Measurements from ENCODE around the gene TTYH2.
"Not testable (repeated sequence)": the region's sequence is repeated elsewhere in the genome, so short reads cannot be mapped to it uniquely, and the experiment has no call there.

The TTYH2 gene

DNA sequence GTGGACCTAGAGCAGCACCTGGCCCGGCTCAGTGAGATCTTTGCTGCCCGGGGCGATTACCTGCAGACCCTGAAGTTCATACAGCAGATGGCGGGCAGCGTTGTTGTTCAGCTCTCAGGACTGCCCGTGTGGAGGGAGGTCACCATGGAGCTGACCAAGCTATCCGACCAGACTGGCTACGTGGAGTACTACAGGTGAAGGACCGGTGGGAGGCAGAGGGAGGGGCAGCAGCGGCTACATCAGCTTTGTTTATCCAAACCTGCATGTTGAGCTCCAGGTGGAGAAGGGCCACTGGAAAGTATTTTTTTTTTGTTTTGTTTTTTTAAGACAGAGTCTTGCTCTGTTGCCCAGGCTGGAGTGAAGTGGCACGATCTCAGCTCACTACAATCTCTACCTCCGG, 23.9 kb downstream of the TTYH2 start:
- no peak for DNase-seq

DNA sequence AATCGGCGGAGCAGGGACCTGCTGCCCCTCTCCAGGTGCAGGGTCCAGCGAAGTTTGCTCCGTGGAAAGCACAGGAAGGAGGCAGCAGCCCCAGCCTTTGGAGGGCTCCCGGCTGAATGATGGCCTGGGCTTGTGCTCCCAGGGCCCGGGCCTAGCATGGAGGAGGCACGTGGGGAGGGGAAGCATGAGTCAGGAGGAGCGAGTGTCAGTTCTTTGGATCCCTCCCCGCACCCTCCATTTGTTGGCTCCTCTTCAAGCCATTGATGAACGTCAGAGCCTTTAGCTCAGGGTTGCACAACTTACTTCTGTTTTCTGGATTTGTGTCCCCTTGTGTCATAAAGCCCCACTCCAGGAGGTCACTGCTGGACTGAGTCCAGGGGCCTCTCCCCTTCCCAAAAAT, 25.8 kb downstream of the TTYH2 start:
- no peak for DNase-seq

DNA sequence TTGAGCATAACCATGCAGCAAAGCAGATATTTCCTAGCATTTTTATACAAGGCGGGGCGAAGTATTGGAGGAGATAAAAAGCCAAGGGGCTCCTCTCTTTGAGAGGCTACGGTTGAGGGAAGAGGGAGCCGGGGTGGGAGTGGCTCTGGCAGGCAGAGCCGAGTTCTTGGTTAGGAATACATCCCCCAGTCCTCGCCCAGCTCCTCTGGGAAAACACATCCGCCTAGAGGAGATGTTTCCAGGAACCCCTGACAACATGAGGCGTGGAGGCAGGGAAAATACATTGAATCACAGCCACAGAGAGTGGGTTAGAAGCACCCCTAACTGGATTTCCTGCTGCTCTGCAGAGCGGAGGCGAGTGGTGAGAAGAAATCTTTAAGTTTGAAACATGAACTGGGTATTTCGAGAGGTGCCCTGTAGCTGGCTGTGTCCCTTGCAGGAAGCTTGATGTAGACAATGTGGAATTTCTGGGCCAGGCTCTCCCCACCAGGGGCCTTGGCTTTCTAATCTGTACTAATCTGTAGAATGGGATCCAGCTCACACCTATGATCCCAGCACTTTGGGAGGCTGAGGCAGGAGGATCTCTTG, 27.3 kb downstream of the TTYH2 start:
- no peak for DNase-seq

DNA sequence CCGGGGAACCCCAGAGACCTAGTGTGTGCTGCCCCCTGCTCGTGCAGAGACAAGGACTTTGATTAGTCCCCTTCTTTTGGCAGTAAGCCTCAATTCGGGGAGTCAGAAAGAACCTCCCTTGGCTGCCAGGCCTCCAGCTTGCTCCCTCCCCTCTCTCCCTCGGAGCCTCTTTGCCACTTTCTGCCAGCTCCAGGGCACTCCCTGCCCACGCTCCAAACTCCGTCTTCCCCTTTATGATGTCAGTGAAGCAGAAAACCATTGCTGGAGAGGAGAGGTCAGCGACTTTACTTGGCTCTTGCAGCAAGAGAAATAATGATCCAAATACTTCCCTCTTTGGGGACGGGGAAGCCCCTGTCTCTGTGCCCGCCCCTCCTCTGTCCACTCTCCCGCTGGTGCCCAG, 28.1 kb downstream of the TTYH2 start:
- DNase-seq: no peak

DNA sequence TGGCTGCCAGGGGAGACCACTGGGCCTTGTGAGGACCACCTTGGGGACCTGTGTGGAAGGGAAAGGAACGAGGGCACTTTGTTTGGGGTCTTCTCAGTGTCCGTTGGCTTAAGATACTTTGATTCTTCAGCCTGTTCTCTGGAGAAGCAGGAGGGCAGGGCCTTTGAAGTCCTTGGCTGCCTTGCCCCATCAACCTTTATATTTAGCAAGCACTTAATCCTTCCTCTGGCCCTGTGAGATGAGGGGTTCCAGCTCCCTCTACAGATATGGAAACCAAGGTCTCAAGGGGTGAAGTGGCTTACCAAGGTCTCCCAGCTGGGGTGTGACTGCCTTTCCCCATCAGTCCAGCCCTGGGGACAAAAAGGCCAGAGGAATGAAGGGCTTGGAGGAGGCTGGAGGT, 28.5 kb downstream of the TTYH2 start:
- no peak for DNase-seq

DNA sequence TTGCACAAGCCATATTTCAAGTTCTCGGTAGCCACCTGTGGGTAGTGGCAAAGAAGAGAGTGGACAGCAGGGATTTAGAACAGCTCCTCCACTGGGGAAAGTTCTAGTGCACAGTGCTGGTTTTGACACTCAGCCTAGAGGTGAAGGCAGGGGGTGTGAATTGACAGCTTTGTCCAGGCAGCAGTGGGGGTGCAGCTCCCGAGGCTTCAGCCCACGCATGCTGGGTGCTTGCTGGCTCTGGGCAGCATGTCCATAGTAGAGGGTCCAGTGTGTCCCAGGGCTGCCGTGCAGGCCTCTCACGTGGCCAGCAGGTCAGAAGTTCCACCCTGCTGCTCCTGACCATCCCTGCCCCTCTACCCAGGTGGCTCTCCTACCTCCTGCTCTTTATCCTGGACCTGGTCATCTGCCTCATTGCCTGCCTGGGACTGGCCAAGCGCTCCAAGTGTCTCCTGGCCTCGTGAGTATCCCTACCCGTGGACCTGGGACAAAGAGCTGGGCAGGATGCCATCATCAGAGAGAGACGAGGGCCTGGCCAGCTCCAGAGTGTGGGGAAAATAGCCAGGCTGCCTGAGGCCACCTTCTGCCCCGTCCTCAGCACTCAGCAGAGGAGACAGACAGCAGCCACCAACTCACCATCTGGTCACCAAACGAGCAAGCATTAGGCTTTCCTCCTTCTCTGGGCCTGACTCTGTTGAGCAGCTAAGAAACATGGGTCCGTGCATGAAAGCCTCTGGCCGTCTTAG, 29.8 kb downstream of the TTYH2 start:
- no peak for DNase-seq

DNA sequence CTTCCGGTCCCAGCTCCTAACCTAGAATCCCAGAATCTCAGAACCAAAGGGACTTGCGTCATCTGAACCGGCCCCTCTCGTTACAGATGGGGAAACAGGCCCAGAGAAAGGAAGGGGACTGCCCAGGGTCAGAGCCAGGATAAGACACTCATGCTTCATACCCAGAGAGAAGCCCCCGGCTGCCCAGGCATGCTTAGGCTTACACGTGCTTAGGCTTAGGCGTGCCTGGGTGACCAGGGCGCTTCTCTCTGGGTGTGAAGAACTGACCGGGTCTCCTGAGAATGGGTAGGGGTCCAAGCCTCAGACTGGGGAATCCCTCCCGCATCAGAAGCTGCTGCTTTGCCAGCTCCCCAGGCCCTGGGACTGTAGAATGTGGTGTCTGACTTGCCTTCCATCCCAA, 30.8 kb downstream of the TTYH2 start:
- no peak for DNase-seq

DNA sequence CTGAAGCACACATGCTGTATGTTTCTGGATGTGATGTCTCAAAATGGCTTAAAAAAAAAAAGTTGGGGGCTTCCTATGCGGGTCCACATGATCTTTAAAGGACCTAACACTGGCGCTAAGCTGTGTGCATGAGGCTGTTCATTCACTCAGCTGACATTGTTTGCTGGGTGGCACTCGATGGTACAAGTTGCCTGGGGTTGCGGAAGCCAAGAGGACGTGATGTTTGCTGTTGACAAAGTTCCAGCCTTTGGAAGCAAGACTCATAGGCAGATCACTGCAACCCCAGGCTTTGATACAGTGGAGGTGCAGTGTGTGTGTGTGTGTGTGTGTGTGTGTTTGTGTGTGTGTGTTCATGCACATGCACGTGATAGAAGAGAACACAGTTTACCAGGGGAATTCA, 31.2 kb downstream of the TTYH2 start:
- no peak for DNase-seq

DNA sequence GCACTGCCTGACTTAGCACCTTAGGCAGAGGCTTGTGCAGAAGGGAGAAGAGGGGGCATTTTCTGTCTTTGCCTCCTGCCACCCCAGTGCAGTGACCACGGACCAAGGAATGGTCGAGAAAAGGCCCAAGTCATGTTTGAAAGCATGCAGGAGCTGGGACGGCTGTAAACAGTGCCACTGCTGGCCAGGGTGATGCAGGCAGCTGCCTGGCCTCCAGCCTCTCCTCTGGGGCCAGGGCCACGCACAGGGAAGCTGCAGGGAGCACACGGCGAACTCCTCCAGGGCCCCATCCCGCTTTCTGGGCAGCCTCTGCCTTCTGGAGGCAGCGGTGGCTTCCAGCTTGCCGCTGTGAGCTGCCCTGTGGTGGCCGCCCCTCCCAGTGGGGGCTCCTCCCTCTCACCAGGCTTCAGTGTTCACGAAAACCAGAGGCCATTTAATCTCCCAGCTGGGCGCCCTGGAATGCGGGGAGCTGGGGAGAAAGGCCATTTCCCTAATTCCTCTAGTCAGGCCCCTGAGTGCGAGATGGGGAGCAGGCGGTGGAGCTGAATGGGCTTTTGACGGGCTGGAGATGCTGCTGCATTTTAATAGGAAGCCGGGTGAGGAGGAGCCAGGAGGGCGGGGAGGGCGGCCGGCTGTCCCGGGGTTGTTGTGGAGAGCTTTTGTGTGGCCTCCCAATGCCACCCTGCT, 31.9 kb downstream of the TTYH2 start:
- no peak for DNase-seq

DNA sequence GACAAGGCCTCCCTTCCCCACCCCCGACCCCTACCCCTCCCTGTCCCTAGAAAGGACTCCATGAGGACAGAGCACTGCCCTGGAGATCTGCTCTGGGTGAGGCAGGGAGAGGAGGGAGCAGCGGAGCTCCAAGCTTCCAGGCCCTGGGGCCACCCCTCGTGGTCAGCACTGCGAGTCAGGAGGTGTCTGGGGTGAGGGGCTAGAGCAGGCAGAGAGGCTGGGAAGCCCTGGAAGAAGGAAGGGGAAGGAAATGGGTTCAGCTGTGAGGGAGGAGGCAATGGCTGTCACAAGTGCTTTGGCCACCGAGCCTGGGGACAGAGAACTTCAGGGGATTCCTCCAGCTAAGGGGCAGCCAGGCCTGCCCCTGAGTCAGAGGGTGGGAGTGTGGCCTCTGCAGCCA, 32.5 kb downstream of the TTYH2 start:
- no peak for DNase-seq

DNA sequence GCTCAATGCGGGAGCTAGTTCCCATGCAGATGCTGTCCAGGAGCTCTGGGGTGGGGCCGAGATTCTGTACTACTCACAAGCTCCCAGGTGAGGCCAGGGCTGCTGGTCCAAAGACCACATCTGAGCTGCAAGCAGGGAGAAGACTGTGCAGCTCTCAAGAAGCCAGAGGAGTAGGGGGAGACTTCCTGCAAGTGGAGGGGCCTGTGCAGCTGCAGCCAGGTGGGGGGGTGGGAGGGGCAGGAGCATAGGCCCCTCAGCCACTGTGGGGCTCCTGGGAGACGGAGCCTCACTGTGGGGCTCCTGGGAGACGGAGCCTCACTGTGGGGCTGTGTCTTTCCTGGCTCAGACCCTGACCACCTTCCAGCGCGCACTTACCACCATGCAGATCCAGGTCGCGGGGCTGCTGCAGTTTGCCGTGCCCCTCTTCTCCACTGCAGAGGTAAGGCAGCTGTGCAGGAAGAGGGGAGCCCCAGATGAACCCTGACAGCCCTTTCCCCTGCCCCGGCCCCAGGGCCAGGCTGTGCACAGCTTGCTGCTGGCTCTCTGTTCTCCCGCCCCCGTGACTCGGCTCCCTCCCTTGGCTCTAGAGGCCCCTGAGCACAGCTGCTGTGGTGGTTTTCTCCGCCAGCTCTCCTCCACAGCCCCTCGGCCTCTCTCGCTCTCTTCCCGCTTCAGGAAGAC, 36.4 kb downstream of the TTYH2 start:
- no peak for DNase-seq

DNA sequence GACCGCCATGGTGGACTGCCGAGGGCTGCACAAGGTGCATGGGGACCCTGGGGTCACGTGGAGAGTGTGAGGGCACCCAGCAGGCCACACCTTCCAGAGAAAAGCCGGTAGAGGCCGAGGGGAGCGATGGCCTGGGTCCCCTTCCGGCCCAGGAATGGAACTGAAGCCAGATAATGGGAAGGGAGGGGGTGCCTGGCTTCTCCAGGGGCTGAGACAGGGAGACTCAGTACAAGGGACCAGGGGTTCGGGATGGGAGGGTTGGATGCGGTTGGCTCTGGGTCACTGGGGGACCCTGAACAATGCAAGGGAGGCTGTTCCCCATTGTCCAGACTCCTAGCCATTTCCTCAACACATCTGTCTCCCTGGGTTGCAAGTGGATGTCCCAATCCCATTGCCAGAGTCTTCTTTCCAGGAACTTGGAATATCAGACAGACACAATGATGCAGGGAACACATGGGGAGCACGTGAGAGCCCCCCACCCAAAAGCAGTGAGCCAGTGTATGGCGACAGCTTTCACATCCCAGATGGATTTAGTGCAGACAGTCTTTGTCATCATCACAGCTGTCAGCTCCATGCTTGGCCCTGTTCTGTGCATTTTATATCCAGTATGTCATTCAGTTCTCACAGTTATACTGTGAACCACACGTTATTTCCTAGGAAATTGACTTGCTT, 37.1 kb downstream of the TTYH2 start:
- DNase-seq: no peak

DNA sequence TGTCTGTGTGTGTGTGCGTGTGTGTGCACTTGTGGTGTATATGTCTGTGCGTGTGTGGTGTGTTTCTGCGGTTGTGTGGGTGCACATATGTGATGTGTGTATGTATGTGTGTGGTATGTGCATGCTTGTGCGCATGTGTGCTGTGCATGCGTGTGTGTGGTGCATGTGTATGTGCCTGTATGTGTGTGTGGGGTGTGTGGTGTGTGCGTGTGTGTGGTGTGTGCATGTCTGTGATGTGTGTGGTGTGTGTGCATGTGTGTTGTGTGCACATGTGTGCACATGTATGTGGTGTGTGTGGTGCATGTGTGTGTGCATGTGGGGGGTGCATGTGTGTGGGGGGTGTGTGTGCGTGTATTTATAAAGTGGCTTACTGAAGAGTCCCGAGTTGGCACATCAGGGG, 37.7 kb downstream of the TTYH2 start:
- DNase-seq: no peak

DNA sequence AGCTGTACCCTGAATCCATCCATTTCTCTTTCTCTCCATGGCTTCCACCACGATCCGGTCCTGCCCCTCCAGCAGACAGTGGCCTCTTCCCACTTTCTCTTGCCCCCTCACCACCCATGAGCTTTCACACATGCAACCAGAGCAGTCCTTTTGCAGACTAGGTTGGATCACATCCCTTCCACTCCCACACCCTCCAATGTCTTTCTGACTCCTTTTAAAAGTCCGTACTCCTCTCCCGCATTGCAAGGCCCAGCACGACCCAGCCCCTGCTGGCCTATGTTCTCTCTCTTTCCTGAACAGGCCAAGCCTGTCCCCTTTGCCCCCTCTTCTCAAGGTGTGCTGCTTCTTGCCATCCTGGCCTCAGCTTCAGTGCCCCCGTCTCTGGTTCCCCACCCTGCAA, 38.2 kb downstream of the TTYH2 start:
- DNase-seq: no peak

DNA sequence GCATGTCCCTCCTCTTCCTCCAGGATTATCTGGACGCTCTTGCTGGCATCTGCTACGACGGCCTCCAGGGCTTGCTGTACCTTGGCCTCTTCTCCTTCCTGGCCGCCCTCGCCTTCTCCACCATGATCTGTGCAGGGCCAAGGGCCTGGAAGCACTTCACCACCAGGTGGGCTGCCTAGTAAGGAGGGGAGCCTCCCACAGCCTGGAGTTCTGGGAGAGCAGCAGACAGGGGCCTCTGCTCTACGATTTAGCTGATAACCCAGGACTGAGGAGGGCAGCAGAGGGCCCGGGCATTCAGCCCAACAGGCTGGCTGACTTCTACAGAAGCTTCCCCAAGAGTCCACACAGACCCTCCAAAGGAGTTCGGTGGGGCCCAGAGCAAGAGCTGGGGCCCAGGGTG, 38.8 kb downstream of the TTYH2 start:
- DNase-seq: no peak

DNA sequence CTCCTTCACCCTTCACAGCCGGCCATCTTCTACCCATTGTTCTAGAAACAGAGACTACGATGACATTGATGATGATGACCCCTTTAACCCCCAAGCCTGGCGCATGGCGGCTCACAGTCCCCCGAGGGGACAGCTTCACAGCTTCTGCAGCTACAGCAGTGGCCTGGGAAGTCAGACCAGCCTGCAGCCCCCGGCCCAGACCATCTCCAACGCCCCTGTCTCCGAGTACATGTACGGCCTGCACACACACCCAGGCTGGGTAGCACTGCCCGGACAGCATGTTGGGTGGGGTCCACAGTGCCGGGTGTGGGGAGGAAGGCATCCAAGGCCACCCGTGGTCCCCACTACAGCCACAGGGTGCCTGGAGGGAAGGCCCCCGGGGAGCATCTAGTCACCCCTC, 39.7 kb downstream of the TTYH2 start:
- no peak for DNase-seq

DNA sequence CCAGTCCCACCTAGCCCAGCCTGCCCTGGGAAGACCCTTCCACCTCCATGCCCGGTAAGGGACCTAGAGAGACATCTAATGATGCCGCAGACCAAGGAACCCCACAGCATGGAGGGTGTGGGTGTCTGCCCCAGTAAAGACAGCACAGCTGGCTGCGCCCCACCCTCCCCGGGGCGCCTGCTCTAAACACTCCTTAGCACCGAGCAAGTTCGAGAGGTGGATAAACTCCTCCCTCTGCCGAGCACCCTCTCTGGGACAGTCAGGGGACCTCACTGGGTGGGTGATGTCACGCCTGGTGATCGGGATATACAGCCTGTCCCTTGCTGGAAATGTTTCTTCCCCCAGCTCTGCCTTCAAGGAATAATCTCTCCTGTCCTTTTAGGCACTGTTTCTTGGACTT, 43.9 kb downstream of the TTYH2 start:
- DNase-seq: no peak

DNA sequence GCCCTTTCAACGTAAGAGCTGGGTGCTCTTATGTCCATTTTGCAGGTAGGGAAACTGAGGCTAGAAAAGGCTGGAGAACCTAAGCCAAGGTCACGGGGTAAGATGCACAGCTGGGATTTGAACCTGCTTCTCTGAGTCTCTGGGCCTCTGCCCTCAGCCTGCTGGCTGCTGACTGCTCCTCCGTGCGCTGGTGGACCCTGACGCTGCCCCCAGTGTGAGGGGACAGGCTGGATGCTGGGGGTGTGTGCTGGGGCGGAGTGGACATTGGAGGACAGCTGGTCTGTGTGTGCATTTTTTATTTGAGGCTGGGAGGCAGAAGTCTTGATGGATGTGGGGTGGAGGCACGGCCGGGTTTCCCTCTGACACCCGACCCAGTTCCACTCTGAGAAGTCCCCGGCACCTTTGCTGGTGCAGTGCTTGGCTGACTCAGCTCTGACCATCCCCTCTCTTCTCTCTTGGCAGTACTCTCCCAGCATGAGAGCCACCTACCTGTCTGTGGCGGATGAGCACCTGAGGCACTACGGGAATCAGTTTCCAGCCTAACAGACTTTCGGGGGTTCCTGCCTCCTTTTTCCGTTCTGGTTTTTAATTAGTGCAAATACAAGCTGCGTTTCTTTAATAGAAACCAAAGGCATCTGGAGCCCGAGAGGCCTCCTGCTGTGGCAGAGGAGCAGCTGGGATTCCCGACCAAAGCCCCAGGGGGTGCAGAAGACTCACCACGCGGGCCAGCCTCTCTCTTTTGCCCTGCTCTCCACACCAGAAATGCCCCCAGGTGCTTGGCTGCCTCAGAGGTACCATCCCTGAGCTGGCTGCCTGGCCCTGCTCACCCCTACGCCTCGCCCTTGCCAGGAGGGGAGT, 46.5 kb downstream of the TTYH2 start:
- no peak for DNase-seq

DNA sequence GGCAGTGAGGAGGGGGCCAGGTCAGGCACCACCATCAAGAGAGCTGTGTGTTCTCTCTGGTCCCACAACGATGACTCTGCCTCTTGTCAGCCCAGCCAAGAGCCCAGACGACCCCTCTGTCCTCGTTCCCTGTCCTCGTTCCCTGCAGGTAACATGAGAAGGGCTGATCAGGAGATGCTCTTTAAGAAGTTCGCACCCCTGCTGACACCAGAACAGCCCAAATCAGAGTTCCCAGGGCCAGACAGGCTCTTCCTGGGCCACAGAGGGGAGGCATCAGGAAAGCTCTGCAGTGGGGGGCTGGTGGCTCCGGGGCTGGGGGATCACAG, 47.1 kb downstream of the TTYH2 start:
- no peak for DNase-seq

DNA sequence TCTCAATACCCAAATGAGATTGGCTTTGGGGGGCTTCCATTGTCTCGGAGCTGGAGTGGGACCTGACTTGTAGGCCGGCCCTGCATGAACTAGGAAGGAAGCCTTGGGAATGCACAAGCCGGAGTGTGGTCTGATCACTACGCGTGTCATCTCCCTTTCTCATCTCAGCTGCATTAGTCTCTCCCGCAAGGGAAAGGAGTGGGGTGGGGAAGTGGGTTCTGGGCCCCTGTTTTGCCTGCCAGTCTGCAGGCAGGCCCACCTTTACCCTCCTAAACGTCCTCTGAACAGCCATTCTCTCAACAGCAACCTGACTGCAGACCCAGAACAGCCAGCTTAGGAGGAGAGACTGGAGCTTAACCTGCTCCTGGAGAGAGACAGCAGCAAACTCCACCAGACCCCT, 49.2 kb downstream of the TTYH2 start:
- no peak for DNase-seq

DNA sequence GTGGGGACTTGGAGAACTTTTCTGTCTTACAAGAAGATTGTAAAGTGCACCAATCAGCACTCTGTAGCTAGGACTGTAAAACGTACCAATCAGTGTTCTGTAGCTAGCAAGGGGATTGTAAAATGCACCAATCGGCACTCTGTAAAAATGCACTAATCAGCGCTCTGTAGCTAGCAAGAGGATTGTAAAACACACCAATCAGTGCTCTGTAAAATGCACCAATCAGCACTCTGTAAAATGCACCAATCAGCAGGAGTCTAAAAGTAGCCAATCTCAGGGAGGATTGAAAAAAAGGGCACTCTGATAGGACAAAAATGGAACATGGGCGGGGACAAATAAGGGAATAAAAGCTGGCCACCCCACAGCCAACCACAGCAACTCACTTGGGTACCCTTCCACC, 53.7 kb downstream of the TTYH2 start:
- not testable (repeated sequence) for DNase-seq

DNA sequence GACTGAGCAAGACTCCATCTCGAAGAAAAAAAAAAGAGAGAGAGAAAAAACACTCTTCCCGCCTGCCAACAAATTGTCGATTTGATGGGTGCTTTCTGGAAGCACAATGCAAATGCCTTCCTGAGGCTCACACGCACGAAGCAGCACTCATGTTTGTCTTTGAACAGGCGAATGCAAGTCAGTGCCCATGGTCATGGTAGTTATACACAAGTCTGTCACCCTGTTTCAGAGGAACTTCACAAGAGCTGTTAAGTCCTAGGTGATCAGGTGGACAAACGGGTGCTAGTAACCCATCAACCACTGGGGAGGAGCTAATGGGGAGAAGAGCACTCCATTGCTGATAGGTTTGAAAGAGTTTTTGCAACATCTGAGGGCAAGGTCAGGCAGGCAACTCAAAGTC, 54.2 kb downstream of the TTYH2 start:
- no peak for DNase-seq
